Lower leg skin (tissue), 3 donors: ENCODE results near the gene AMIGO3.
"Not testable (repeated sequence)": the region's sequence is repeated elsewhere in the genome, so short reads cannot be mapped to it uniquely, and the experiment has no call there.

Source experiments
- POLR2A ChIP-seq, 2 donors: fragments of 450-650 bp; IDR thresholded peaks; one replicate each; pipeline ENCODE4 v1.6.1; 2016 to 2017; ENCODE audit warnings: antibody characterized with exemption in 2 of 2, mild to moderate bottlenecking in 1 of 2, moderate library complexity in 1 of 2
- TF ChIP-seq, protein P1 (sequence below), 3 donors: fragments of 450-650 bp; IDR thresholded peaks; one replicate each; pipeline ENCODE4 v1.5.1; 2016; ENCODE audit warnings: antibody characterized with exemption in 3 of 3, mild to moderate bottlenecking in 3 of 3, moderate library complexity in 2 of 3

- TF ChIP-seq, protein P1, sequence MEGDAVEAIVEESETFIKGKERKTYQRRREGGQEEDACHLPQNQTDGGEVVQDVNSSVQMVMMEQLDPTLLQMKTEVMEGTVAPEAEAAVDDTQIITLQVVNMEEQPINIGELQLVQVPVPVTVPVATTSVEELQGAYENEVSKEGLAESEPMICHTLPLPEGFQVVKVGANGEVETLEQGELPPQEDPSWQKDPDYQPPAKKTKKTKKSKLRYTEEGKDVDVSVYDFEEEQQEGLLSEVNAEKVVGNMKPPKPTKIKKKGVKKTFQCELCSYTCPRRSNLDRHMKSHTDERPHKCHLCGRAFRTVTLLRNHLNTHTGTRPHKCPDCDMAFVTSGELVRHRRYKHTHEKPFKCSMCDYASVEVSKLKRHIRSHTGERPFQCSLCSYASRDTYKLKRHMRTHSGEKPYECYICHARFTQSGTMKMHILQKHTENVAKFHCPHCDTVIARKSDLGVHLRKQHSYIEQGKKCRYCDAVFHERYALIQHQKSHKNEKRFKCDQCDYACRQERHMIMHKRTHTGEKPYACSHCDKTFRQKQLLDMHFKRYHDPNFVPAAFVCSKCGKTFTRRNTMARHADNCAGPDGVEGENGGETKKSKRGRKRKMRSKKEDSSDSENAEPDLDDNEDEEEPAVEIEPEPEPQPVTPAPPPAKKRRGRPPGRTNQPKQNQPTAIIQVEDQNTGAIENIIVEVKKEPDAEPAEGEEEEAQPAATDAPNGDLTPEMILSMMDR (IDR thresholded peaks at IDR 0.05): not testable (repeated sequence)
- TF ChIP-seq POLR2A (IDR thresholded peaks at IDR 0.05): not testable (repeated sequence)
Measured at GRCh38 chr3:49689908-49690624, 29.4 kb downstream of the AMIGO3 start.
